DMS 273 (cell line): Measurements from ENCODE around the gene REC8.

Experiments
- DNase-seq: peaks from one replicate; lab custom pipeline; 2025; ENCODE audit not compliant: unreplicated experiment; lab: John Stamatoyannopoulos, UW

REC8 gene

GRCh38 chr14:24171422-24172260 is at the start of gene REC8:
Gene REC8, plus strand, starts transcription at chr14:24172080. Its CDS starts 473 bp downstream, at chr14:24172553.
- DNase-seq, result peak; percentile 99

GRCh38 chr14:24122416-24122815 is 49.5 kb upstream of the REC8 start:
- DNase-seq, result no peak

- DNase-seq, result no peak
Measured at GRCh38 chr14:24122898-24123297, 49.0 kb upstream of the REC8 start.

GRCh38 chr14:24123424-24124417 is 48.2 kb upstream of the REC8 start:
- DNase-seq, result no peak

- DNase-seq, result no peak
Measured at GRCh38 chr14:24126939-24127338, 44.9 kb upstream of the REC8 start.

GRCh38 chr14:24127673-24128072 is 44.2 kb upstream of the REC8 start:
- no peak for DNase-seq

- no peak for DNase-seq
Measured at GRCh38 chr14:24129410-24129998, 42.4 kb upstream of the REC8 start.

- no peak for DNase-seq
Measured at GRCh38 chr14:24130380-24130716, 41.5 kb upstream of the REC8 start, which contains the start of gene FITM1. Gene FITM1, plus strand, starts transcription at chr14:24130659. Its CDS starts 905 bp downstream, at chr14:24131564.

- DNase-seq, result peak; percentile 45
Measured at GRCh38 chr14:24130717-24131548, 40.9 kb upstream of the REC8 start.

GRCh38 chr14:24131549-24131966 is 40.3 kb upstream of the REC8 start:
- no peak for DNase-seq

- DNase-seq, result no peak
Measured at GRCh38 chr14:24132061-24132685, 39.7 kb upstream of the REC8 start.

GRCh38 chr14:24132976-24133375 is 38.9 kb upstream of the REC8 start:
- no peak for DNase-seq

GRCh38 chr14:24133735-24134134 is 38.1 kb upstream of the REC8 start:
- DNase-seq, result no peak

- no peak for DNase-seq
Measured at GRCh38 chr14:24135584-24135833, 36.4 kb upstream of the REC8 start.

GRCh38 chr14:24135834-24136683 is 35.8 kb upstream of the REC8 start, which contains the start of gene PSME1:
Gene PSME1, plus strand, starts transcription at chr14:24136194. Its CDS starts 69 bp downstream, at chr14:24136263.
- peak; percentile 97 for DNase-seq

- peak; percentile 41 for DNase-seq
Measured at GRCh38 chr14:24136684-24137528, 35.0 kb upstream of the REC8 start.

- DNase-seq, result no peak
Measured at GRCh38 chr14:24137529-24138395, 34.1 kb upstream of the REC8 start.
